Liver (tissue), 3 donors: ENCODE data around the gene TLE3.

Experiments used
- ATF3 ChIP-seq: IDR thresholded peaks from 2 replicates; pipeline ENCODE4 v1.6.1; 2016; ENCODE audit warnings: antibody characterized with exemption
- CTCF ChIP-seq: fragments of 150-350 bp; IDR thresholded peaks from 2 replicates; pipeline ENCODE4 v1.5.1; 2017; ENCODE audit warnings: improper control_type of control experiment, low read depth, low read length; ENCODE audit not compliant: missing input control
- RAD21 ChIP-seq, 2 donors: IDR thresholded peaks; 2 replicates each; pipeline ENCODE4 v1.6.1; 2016; ENCODE audit warnings: antibody characterized with exemption in 2 of 2, mild to moderate bottlenecking in 2 of 2
- SP1 ChIP-seq: IDR thresholded peaks from 2 replicates; pipeline ENCODE4 v1.6.1; 2018; ENCODE audit warnings: antibody characterized with exemption, mild to moderate bottlenecking
- YY1 ChIP-seq: IDR thresholded peaks from 2 replicates; pipeline ENCODE4 v1.6.1; 2016; ENCODE audit warnings: antibody characterized with exemption, mild to moderate bottlenecking
- donor health status: healthy.
- donor health status: healthy.

- no peak for TF ChIP-seq ATF3
- TF ChIP-seq RAD21 (IDR thresholded peaks at IDR 0.05) = no peak
- no peak for TF ChIP-seq SP1
- no peak for TF ChIP-seq YY1
- TF ChIP-seq CTCF = no peak
These were observed 13.8 kb downstream of the TLE3 start for GRCh38 chr15:70083946-70084345.
